Peyer's patch (tissue), 4 donors: ENCODE results near the gene CD27. TPM values are rescaled to one million over a fixed set of nuclear protein-coding genes. Genes with fewer than 3 reads are reported as not detected.
"Not testable (repeated sequence)": the region's sequence is repeated elsewhere in the genome, so short reads cannot be mapped to it uniquely, and the experiment has no call there.

Experiments used
- DNase-seq, 3 donors: peaks; one replicate each; pipeline ENCODE4 v3.0.0-alpha.2; 2017 to 2019
- H3K27ac ChIP-seq, 4 donors: fragments of 200-600 bp; sonication (generic); one replicate each; pipeline ENCODE4 v1.5.1; 2016 to 2019
- H3K27me3 ChIP-seq, 2 donors: fragments of 200-600 bp; sonication (generic); one replicate each; pipeline ENCODE4 v1.5.1; 2019
- H3K36me3 ChIP-seq, 3 donors: fragments of 200-600 bp; sonication (generic); one replicate each; pipeline ENCODE4 v1.5.1; 2016 to 2019
- H3K4me1 ChIP-seq, 4 donors: fragments of 200-600 bp; sonication (generic); one replicate each; pipeline ENCODE4 v1.5.1; 2016 to 2019
- H3K4me3 ChIP-seq, 4 donors: fragments of 200-600 bp; sonication (generic); 1 replicate in 3 of 4; 2 replicates in 1 of 4; pipeline ENCODE4 v1.5.1; 2016 to 2019; ENCODE audit warnings: mild to moderate bottlenecking in 1 of 4
- H3K9me3 ChIP-seq, 4 donors: fragments of 200-600 bp; sonication (generic); one replicate each; pipeline ENCODE4 v1.5.1; 2016 to 2019; ENCODE audit warnings: mild to moderate bottlenecking in 1 of 4
- CTCF ChIP-seq, 6 experiments: fragments of 450-650 bp in 4 of 6; fragments of 200-600 bp in 2 of 6; sonication (generic) in 1 of 6; IDR thresholded peaks; one replicate each; pipeline ENCODE4 v1.5.1; 2017 to 2019; ENCODE audit warnings: antibody characterized with exemption in 6 of 6, mild to moderate bottlenecking in 3 of 6, moderate library complexity in 1 of 6
- POLR2A ChIP-seq, 2 donors: fragments of 450-650 bp; IDR thresholded peaks; one replicate each; pipeline ENCODE4 v1.5.1; 2017; ENCODE audit warnings: antibody characterized with exemption in 2 of 2, mild to moderate bottlenecking in 2 of 2, moderate library complexity in 2 of 2
- total RNA-seq, 4 donors: library from RNA; depleted of rRNA; stranded (reverse); fragments of >200 nt; gene quantifications; one replicate each; pipeline ENCODE4 v1.1.0, GENCODE V29; 2016

CD27 gene
- total RNA-seq, 4 donors from 2014 or later = 1.0 to 20.6 (median 2.3) TPM

GRCh38 chr12:6469092-6469491 is 24.3 kb downstream of the CD27 start:
- no peak for DNase-seq
- peaks cover 0 to 13% (median 0%) of the 10 kb centered on the region in 3 donors for H3K36me3 ChIP-seq
- peak overlapping the region in 1 of 4 donors; percentile 92 for H3K27ac ChIP-seq
- no peaks in the 10 kb centered on the region for H3K27me3 ChIP-seq
- H3K4me1 ChIP-seq = peaks cover 0 to 38% (median 12%) of the 10 kb centered on the region in 4 donors
- H3K9me3 ChIP-seq = no peaks in the 10 kb centered on the region
- no peak for TF ChIP-seq POLR2A (IDR thresholded peaks at IDR 0.05)
- no peak for TF ChIP-seq CTCF (IDR thresholded peaks at IDR 0.05)
- H3K4me3 ChIP-seq = peak overlapping the region in 3 of 4 donors; percentile 74 to 84 (median 77)

GRCh38 chr12:6469609-6470374 is 25.0 kb downstream of the CD27 start:
- Histone ChIP-seq H3K36me3 (peaks cover 0 to 6% (median 0%) of the 10 kb centered on the region in 3 donors), H3K4me3 (peak overlapping the region; percentile 54 to 84 (median 76)), H3K27ac (peak overlapping the region; percentile 80 to 92 (median 86)), H3K9me3 (no peaks in the 10 kb centered on the region), H3K27me3 (no peaks in the 10 kb centered on the region), H3K4me1 (peaks cover 0 to 34% (median 10%) of the 10 kb centered on the region in 4 donors)
- TF ChIP-seq CTCF (IDR thresholded peaks at IDR 0.05) (no peak), POLR2A (IDR thresholded peaks at IDR 0.05) (no peak)
- peak in 1 of 3 donors; percentile 44 for DNase-seq

DNA sequence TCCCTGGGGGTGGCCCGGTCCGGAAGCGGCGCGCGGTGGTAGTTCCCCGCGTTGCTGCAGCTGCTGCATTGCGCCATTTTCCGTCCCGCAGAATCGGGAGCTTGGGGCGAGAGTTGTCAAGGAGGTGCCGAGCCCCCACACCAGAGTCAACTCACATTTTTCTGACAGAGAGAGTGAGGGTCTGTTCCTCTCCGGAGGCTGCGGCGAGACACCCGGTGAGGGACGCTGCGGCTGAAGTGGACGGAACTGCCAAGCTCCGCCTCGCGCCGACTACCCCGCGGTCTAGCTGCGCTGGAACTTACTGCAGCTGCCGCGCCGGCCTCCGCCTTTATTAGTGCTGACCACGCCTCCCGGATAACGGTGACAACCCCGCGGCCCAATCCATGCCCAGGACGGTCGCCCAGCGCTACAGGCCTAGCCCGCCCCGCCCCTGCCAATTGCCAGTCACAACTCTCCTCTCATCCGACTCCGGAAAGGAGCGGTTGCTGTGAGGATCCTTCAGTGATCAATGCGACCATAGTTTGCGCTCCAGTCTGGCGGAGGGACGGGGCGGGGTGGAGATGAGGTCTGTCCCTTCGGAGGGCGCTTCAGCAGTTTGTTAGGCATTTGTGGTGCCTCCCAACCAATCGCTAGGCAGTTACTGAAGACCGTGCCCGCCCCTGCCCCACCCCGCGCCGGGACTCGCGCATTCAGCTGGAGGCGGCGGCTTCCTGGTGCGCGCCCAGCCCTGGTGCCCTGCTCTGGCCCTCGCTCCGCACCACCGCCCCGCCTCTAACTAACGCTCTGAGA is 25.8 kb downstream of the CD27 start, which contains the start of gene VAMP1:
TSS of gene VAMP1 (minus strand) at position 303 of the 789 bp plus-strand sequence. CDS start at position 157, 146 bp downstream.
- TF ChIP-seq POLR2A (IDR thresholded peaks at IDR 0.05) (peak; percentile 98 to 100), CTCF (IDR thresholded peaks at IDR 0.05) (peak in 3 of 6 experiments; percentile 6 to 35 (median 33))
- peak within 1 kb of the TSS; percentile 54 to 84 (median 76) for H3K4me3 ChIP-seq
- H3K27ac ChIP-seq = peak within 1 kb of the TSS; percentile 80 to 92 (median 86)
- peak; percentile 98 to 99 (median 99) for DNase-seq
- H3K9me3 ChIP-seq = no peaks in the 10 kb centered on the region
- peaks cover 0 to 4% (median 0%) of the 10 kb centered on the region in 3 donors for H3K36me3 ChIP-seq
- no peaks in the 10 kb centered on the region for H3K27me3 ChIP-seq
- peaks cover 0 to 34% (median 10%) of the 10 kb centered on the region in 4 donors for H3K4me1 ChIP-seq

DNA sequence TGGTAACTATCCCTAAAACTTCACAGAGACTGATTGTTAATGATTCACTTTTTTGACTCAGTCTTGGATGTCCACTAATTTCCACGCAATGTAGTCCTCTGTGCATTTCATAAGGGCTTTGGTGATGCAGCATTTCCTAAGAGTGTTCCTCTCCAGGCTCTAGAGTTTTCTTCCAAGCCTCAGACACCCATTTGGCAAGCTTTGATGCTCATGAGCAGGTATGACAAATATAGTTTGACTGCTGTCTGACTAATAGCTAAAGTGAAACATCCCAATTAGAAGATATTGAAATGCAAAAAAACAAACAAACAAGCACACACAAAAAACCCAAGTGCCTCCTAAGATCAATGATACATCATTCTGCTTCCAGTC is 27.2 kb downstream of the CD27 start:
- no peaks in the 10 kb centered on the region for H3K27me3 ChIP-seq
- H3K4me1 ChIP-seq = peaks cover 0 to 34% (median 10%) of the 10 kb centered on the region in 4 donors
- no peaks in the 10 kb centered on the region for H3K9me3 ChIP-seq
- no peaks in the 10 kb centered on the region for H3K36me3 ChIP-seq
- TF ChIP-seq CTCF (IDR thresholded peaks at IDR 0.05) (no peak), POLR2A (IDR thresholded peaks at IDR 0.05) (no peak)
- no peak overlapping the region for H3K4me3 ChIP-seq
- no peak for DNase-seq
- no peak overlapping the region for H3K27ac ChIP-seq

DNA sequence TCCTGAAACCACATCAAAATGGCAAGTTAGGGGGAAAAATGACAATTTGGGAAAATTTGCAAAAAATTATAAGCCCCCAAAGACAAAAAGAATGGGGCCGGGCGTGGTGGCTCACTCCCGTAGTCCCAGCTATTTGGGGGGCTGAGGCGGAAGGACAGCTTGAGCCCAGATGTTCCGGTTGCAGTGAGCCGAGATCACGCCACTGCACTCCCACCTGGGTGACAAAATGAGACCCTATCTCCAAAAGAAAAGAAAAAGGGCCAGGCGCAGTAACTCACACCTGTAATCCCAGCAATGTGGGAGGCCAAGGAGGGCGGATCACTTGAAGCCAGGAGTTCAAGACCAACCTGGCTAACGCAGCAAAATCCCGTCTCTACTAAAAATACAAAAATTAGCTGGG is 27.7 kb downstream of the CD27 start:
- Histone ChIP-seq H3K4me1 (peaks cover 0 to 32% (median 9%) of the 10 kb centered on the region in 4 donors), H3K9me3 (no peaks in the 10 kb centered on the region), H3K27ac (no peak overlapping the region), H3K36me3 (no peaks in the 10 kb centered on the region), H3K27me3 (no peaks in the 10 kb centered on the region), H3K4me3 (no peak overlapping the region)
- DNase-seq = no peak
- no peak for TF ChIP-seq CTCF (IDR thresholded peaks at IDR 0.05)
- no peak for TF ChIP-seq POLR2A (IDR thresholded peaks at IDR 0.05)

DNA sequence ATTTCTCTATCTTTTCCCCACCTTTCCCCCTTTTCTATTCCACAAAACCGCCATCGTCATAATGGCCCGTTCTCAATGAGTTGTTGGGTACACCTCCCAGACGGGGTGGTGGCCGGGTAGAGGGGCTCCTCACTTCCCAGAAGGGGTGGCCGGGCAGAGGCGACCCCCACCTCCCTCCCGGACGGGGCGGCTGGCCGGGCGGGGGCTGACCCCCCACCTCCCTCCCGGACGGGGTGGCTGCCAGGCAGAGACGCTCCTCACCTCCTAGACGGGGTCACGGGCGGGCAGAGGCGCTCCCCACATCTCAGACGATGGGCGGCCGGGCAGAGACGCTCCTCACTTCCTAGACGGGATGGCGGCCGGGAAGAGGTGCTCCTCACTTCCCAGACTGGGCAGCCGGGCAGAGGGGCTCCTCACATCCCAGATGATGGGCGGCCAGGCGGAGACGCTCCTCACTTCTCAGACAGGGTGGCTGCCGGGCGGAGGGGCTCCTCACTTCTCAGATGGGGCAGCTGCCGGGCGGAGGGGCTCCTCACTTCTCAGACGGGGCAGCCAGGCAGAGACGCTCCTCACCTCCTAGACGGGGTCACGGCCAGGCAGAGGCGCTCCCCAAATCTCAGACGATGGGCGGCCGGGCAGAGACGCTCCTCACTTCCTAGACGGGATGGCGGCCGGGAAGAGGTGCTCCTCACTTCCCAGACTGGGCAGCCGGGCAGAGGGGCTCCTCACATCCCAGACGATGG is 30.6 kb downstream of the CD27 start:
- not testable (repeated sequence) for H3K4me1 ChIP-seq, DNase-seq, H3K9me3 ChIP-seq, H3K4me3 ChIP-seq, H3K27me3 ChIP-seq, H3K36me3 ChIP-seq, H3K27ac ChIP-seq
